PFSK-1 (cell line): ENCODE results near the gene COX7A2.

Experiments
- POLR2AphosphoS5 ChIP-seq: IDR thresholded peaks from 2 replicates; pipeline ENCODE4 v1.6.1; 2012; ENCODE audit warnings: low read depth, mild to moderate bottlenecking, control low read depth, low read length, moderate library complexity
- SIN3A ChIP-seq: IDR thresholded peaks from 2 replicates; pipeline ENCODE4 v1.6.1; 2012; ENCODE audit warnings: mild to moderate bottlenecking, low read length, moderate library complexity, borderline replicate concordance; ENCODE audit not compliant: insufficient read depth
- TAF1 ChIP-seq: IDR thresholded peaks from 2 replicates; pipeline ENCODE4 v1.6.1; 2012; ENCODE audit warnings: low read length, control low read depth, borderline replicate concordance; ENCODE audit not compliant: insufficient read depth
- TF ChIP-seq, protein P1 (sequence below), 2 experiments: IDR thresholded peaks; 2 replicates each; pipeline versions ENCODE4 v1.6.1 to v1.8.0; 2011 to 2012; ENCODE audit warnings: low read depth in 2 of 2, low read length in 2 of 2, control low read depth in 1 of 2, inconsistent platforms in 1 of 2, mild to moderate bottlenecking in 1 of 2, moderate library complexity in 1 of 2; ENCODE audit not compliant: insufficient read depth in 1 of 2

DNA sequence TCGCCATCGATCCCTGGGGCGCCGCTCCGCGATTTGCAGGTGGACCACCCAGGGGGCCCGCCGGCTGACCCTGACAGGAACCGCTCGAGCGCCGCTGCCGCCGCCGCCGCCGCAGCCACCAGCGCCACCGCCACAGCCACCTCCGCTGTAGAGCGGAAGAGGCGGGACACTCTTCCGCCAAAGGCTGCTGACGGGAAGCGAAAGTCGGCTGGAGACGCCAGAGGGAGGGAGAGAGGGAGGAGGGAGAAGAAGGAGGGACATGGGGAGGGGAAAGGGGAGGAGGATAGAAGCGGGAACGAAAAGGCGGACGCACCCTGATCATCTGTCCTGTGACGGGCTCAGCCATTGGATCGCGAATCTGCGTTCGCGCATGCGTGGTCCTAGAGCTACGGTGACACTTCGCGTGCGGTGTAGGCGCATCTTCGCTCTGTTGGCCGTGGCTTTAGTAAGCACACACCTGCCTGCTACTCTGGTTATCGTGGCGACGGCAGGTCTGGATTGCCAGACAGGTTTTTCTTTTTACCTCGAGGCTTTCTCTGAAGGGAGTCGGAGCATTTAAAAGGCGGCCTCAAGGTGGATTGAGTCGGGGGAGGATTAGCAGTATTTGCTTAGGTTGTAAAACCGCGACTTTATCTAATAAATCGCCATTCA lies 41.2 kb upstream of the COX7A2 start, which contains the start of gene TMEM30A:
- TF ChIP-seq POLR2AphosphoS5, result peak; percentile 97
- peak; percentile 94 for TF ChIP-seq TAF1
- peak; percentile 41; the same call in 1 of the 2 replicates for TF ChIP-seq SIN3A
- TF ChIP-seq, protein P1, sequence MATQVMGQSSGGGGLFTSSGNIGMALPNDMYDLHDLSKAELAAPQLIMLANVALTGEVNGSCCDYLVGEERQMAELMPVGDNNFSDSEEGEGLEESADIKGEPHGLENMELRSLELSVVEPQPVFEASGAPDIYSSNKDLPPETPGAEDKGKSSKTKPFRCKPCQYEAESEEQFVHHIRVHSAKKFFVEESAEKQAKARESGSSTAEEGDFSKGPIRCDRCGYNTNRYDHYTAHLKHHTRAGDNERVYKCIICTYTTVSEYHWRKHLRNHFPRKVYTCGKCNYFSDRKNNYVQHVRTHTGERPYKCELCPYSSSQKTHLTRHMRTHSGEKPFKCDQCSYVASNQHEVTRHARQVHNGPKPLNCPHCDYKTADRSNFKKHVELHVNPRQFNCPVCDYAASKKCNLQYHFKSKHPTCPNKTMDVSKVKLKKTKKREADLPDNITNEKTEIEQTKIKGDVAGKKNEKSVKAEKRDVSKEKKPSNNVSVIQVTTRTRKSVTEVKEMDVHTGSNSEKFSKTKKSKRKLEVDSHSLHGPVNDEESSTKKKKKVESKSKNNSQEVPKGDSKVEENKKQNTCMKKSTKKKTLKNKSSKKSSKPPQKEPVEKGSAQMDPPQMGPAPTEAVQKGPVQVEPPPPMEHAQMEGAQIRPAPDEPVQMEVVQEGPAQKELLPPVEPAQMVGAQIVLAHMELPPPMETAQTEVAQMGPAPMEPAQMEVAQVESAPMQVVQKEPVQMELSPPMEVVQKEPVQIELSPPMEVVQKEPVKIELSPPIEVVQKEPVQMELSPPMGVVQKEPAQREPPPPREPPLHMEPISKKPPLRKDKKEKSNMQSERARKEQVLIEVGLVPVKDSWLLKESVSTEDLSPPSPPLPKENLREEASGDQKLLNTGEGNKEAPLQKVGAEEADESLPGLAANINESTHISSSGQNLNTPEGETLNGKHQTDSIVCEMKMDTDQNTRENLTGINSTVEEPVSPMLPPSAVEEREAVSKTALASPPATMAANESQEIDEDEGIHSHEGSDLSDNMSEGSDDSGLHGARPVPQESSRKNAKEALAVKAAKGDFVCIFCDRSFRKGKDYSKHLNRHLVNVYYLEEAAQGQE (IDR thresholded peaks at IDR 0.05; ENCODE audit: insufficient read depth in 1 of 2, low read depth in 2 of 2, low read length in 2 of 2), result peak in 1 of 2 experiments; percentile 54; a peak in 1 of 4 replicates
